Measurements from ENCODE around the gene NKD1.
"Not testable (repeated sequence)": the region's sequence is repeated elsewhere in the genome, so short reads cannot be mapped to it uniquely, and the experiment has no call there.

The NKD1 gene

GRCh38 chr16:50520451-50521245, 27.5 kb upstream of the NKD1 start:
- DNase-seq, result no peak

- DNase-seq, result no peak
These were observed 26.8 kb upstream of the NKD1 start for GRCh38 chr16:50521246-50521900.

GRCh38 chr16:50522324-50522723, 25.9 kb upstream of the NKD1 start:
- DNase-seq, result no peak

GRCh38 chr16:50523710-50524109, 24.5 kb upstream of the NKD1 start:
- no peak for DNase-seq

- no peak for DNase-seq
These were observed 22.9 kb upstream of the NKD1 start for GRCh38 chr16:50525262-50525661.

- no peak for DNase-seq
These were observed 22.5 kb upstream of the NKD1 start for GRCh38 chr16:50525716-50526115.

- DNase-seq, result no peak
These were observed 21.9 kb upstream of the NKD1 start for GRCh38 chr16:50526249-50526648.

- DNase-seq, result no peak
These were observed 21.4 kb upstream of the NKD1 start for GRCh38 chr16:50526796-50527195.

GRCh38 chr16:50528820-50529219, 19.4 kb upstream of the NKD1 start:
- DNase-seq, result no peak

- DNase-seq, result no peak
These were observed 18.9 kb upstream of the NKD1 start for GRCh38 chr16:50529334-50529733.

GRCh38 chr16:50530277-50531236, 17.6 kb upstream of the NKD1 start:
- DNase-seq, result no peak

GRCh38 chr16:50531359-50531758, 16.8 kb upstream of the NKD1 start:
- no peak for DNase-seq

- DNase-seq, result no peak
These were observed 16.3 kb upstream of the NKD1 start for GRCh38 chr16:50531901-50532300.

GRCh38 chr16:50532576-50532975, 15.6 kb upstream of the NKD1 start:
- DNase-seq, result no peak

- no peak for DNase-seq
These were observed 14.9 kb upstream of the NKD1 start for GRCh38 chr16:50533317-50533716.

GRCh38 chr16:50534091-50534490, 14.1 kb upstream of the NKD1 start:
- DNase-seq, result no peak

GRCh38 chr16:50534556-50534955, 13.6 kb upstream of the NKD1 start:
- DNase-seq, result no peak

- no peak for DNase-seq
These were observed 13.2 kb upstream of the NKD1 start for GRCh38 chr16:50534958-50535357.

GRCh38 chr16:50535506-50536257, 12.5 kb upstream of the NKD1 start:
- no peak for DNase-seq

- DNase-seq, result not testable (repeated sequence)
These were observed 11.9 kb upstream of the NKD1 start for GRCh38 chr16:50536258-50536645.

GRCh38 chr16:50537533-50538290, 10.5 kb upstream of the NKD1 start:
- DNase-seq, result no peak

Measured in effector CD8-positive, alpha-beta T cell (primary cell).